ENCODE data around the gene TGM3. TPM values are rescaled to one million over a fixed set of nuclear protein-coding genes. Genes with fewer than 3 reads are reported as not detected.
A peak's percentile ranks its signal among the peaks of the same experiment; 100 is the strongest.

TGM3 gene
- total RNA-seq, 2 donors from 2014 or later = not detected

DNA sequence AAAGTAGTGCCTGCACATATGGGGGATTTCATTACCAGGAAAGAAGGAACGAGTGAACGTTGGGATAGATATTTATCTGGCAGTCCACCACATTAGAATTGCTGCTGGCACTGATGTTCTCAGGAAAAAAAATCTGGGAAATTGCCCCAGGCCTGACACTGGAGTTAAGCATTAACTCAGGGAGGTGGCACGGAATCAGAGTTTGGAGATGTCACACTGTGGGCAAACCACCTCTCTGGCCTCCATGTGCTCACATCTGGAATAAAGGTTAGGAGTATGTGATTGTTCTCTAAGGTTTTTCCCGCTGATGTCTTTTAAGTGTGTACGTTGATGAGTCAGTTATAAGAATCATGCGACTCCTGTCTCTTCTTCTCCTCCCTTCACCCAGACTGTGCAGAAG, 7.9 kb downstream of the TGM3 start:
- intact Hi-C loops (cut with DNase I) = no loop called here
- DNase-seq (ENCODE audit: low spot score) = no peak

DNA sequence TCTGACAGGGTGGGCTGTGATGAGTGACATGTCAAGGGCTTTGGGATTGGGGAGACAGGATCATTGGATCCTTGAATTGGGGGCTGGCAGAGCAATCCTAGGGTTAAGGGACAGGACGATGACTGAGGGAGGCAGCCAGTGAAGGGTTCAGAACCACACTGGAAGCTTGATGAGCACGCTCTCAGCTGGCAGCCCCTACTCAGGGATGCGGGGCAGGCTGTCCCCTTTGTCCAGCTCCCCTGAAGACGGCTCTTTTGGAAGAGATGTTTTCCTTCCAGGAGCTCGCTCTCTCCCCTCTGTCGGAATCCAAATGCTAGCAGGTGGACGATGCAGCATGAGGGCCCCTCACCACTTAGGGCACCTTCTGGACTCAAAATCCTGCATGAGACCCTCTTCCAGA, 8.4 kb downstream of the TGM3 start:
- intact Hi-C loops (cut with DNase I) = no loop called here
- peak; percentile 67 for DNase-seq (ENCODE audit: low spot score)

GRCh38 chr20:2305029-2305428, 9.2 kb downstream of the TGM3 start:
- peak; percentile 32 for DNase-seq (ENCODE audit: low spot score)
- intact Hi-C loops (cut with DNase I) = no loop called here

DNA sequence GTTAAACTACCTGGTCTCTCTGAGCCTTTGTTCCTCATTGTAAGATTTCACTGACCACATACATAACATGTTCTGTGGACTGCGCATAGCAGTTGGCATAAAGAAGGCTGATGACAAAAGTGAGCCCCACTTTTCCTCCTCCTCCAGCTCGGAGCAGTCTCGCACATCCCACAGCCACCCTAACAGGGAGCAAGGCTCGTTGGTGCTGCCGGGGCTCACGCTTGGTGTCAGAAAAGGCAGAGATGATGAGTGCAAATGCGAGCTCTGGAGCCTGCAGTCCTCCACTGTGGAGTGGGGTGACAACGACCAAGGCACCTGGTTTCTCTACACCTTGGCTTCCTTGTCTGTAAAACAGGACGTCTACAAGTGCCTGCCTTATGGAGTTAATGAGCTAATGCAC, 9.7 kb downstream of the TGM3 start:
- DNase-seq (ENCODE audit: low spot score) = peak; percentile 58
- intact Hi-C loops (cut with DNase I) = no loop called here

DNA sequence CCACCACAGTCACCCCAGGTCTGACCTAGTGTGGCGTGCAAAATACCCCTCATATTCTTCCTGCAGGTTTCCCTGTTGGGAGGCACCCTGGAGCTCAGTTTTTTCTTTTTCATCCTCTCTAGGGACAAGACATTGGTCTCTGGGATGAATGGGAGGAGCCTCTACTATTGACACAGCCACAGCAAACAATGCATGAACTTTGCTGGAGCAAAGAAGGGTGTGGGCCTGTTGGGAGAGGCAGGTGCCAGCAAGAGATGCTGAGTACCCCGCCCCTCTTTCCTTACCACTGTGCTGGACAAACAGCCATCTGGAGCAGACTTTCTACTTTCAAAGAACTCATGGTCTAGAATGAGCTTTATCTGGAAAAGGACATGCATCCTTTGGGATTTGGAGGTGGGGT, 10.1 kb downstream of the TGM3 start:
- no peak for DNase-seq (ENCODE audit: low spot score)
- intact Hi-C loops (cut with DNase I) = no loop called here

DNA sequence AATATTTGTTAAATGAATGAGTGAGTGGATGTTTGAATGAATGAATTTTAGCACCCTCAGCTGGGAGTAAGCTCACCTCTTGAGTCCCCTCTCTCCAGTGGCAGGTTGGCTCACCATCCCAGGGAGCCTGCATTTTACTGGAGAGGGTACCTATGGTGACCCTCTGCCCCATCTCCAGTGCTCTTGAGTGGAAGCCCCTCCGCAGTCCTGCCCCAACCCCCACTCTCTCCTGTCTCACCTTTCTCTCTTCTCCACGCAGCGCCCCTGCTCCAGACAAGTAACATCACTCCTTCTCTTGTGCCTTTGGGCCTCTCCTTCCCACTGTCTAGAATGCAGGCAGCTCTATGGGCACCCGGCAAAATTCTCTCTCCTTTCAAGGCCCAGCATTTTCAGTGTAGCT, 11.3 kb downstream of the TGM3 start:
- intact Hi-C loops (cut with DNase I) = no loop called here
- peak; percentile 41 for DNase-seq (ENCODE audit: low spot score)

DNA sequence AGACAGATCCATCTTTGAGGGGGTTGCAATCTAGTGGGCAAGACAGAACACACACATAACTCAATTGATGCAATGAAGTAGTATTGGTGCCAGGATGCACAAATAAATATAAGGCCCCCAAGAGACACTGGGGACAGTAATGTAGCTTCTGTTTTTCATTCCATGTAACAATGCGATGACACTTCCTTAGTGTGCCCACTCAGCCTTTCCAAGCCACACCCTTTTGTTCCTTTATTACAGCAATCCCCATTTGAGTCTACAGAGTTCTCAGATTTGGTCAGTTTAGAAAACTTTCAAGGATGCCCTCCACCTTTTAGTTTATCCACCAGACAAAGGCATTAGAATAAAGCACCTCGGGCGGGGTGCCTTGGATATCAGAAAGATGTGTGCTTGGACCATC, 15.5 kb downstream of the TGM3 start:
- no peak for DNase-seq (ENCODE audit: low spot score)
- intact Hi-C loops (cut with DNase I) = no loop called here

GRCh38 chr20:2312876-2313275, 17.1 kb downstream of the TGM3 start:
- no peak for DNase-seq (ENCODE audit: low spot score)
- intact Hi-C loops (cut with DNase I) = no loop called here

DNA sequence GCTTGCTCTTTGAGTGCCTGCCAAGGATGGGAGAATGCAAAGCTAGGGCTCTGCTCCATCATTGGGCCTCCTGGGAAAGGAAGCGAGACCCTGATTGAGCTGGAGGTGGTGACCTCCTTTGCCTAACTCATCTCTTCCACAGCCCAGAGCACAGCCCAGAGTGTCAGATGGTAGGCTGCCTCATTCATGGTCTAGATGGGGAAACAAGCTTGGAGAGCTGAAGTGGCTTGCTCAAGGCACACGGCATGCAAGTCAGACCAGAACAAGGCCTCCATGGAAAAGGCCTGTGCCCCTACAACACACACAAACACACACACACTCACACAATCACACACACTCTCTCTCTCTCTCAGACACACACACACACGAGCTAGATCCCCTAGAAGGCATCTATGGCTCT, 17.5 kb downstream of the TGM3 start:
- intact Hi-C loops (cut with DNase I) = no loop called here
- no peak for DNase-seq (ENCODE audit: low spot score)

GRCh38 chr20:2314759-2315439, 19.1 kb downstream of the TGM3 start:
- intact Hi-C loops (cut with DNase I) = no loop called here
- DNase-seq (ENCODE audit: low spot score) = peak; percentile 91

GRCh38 chr20:2315440-2315778, 19.6 kb downstream of the TGM3 start:
- intact Hi-C loops (cut with DNase I) = no loop called here
- no peak for DNase-seq (ENCODE audit: low spot score)

DNA sequence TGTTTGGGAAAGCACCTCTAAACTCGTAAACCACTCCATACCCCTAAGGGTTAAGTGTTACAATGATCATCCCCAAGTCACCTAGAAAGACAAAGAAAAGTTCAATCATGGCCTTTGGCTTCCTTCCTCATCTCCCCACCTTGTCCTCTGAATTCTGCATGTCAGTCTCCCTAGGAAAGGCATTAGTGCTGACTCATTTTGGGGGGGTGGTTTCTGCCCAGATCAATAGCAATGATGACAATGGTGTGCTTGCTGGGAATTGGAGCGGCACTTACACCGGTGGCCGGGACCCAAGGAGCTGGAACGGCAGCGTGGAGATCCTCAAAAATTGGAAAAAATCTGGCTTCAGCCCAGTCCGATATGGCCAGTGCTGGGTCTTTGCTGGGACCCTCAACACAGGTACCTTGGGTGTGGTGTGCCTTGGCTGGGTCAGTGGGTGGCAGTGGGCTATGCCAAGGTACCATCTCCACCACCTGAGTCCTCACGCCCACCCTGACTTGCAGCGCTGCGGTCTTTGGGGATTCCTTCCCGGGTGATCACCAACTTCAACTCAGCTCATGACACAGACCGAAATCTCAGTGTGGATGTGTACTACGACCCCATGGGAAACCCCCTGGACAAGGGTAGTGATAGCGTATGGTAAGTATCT, 21.2 kb downstream of the TGM3 start:
- intact Hi-C loops (cut with DNase I) = no loop called here
- DNase-seq (ENCODE audit: low spot score) = no peak

DNA sequence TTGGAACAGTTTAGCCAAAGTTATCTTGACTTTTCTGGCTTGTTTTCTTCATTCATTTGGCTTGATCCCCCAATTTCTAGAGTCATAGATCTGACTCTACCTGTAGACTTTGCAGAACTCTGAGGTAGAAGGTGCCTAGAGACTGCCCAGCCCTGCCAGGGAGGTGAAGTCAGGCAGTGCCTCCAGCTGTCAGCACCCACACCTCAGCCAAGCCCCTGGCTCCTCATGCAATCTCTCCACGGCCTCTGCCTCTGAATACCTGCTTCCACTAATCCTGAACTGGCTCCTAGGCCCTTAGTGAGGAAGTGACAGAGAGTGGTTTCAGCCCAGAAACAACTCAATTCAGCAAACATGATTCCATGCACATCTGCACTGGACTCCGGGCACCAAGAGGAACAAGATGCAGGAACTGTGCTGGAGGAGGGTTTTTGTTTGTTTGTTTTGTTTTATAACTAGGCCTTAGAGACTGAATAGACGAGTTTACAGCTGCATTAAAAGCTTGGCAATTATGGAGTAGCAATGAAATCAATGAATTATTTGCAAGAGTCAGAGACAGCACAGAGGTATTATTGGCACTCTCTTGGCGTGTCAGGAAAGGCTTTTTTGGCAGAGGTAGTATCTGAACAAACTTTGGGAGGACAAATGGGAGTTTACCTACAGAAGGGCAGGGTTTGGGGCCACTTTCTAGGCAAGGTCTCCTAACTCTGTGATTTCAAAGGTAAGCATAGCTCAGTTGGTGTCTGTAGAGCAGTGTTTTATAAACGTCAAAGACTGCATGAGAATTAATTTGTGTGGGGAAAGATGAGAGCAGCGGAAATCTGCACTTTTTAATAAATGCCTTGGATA, 25.2 kb downstream of the TGM3 start:
- peak; percentile 26 for DNase-seq (ENCODE audit: low spot score)
- intact Hi-C loops (cut with DNase I) = no loop called here

GRCh38 chr20:2323051-2323450, 27.2 kb downstream of the TGM3 start:
- DNase-seq (ENCODE audit: low spot score) = no peak
- intact Hi-C loops (cut with DNase I) = no loop called here

- intact Hi-C loops (cut with DNase I) = no loop called here
Observed at GRCh38 chr20:2326046-2326445, 30.2 kb downstream of the TGM3 start.

DNA sequence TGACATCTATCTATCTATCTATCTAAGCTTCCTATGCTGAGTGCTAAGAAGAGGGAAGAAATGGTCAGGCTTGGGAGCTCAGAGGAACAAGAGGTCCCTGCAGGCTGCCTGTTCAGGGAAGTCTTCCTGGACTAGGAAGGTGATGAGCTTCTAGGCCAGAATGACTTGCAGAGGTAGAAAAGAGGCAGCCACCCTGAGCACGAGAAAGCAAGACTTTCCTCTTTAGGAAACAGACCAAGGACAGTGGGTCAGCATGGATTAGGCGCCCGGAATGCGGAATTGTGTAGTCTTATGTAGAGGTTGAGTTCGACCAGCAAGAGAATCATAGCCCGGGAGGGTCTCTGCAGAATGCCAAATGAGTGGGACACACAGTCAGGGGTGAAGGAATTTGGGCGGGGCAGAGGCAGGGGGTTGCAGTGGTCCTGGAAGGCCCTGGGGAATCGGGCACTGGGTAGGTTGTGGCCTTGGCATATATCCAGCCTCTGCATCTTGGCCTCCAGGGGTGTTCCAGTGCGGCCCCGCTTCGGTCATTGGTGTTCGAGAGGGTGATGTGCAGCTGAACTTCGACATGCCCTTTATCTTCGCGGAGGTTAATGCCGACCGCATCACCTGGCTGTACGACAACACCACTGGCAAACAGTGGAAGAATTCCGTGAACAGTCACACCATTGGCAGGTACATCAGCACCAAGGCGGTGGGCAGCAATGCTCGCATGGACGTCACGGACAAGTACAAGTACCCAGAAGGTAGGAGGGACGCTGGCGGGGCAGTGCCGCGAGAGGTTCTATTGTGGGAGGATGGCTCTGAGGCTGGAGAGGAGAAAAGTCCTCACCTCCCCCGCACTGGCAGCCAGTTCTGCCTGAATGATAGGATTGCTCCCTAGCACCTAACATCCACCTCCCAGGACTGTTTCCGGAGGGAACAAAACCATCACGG, 32.1 kb downstream of the TGM3 start:
- peak; percentile 64 for DNase-seq (ENCODE audit: low spot score)
- intact Hi-C loops (cut with DNase I) = no loop called here

More at GRCh38 chr20:2326046-2326445, 30.2 kb downstream of the TGM3 start:
- peak; percentile 38 for DNase-seq (ENCODE audit: low spot score)

DNA sequence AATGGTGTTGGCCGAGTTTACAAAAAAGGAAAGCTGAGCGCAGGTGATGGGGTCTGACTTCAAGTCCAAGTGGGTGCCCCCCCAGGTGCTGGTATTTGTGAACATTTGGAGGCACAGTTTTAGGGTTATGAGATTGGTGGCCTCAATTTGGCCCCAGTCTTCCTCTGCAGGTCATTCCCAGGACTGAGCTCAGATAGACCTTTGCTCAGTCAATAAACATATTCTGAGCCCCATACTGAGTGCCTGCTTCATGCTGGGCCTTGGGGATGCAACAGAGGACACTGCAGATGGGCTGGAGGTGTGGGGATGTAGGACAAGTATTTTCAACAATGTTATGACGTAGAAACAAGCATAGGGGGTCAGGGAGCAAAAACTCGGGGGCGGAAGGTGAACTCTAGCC, 33.5 kb downstream of the TGM3 start:
- DNase-seq (ENCODE audit: low spot score) = peak; percentile 30
- intact Hi-C loops (cut with DNase I) = no loop called here

DNA sequence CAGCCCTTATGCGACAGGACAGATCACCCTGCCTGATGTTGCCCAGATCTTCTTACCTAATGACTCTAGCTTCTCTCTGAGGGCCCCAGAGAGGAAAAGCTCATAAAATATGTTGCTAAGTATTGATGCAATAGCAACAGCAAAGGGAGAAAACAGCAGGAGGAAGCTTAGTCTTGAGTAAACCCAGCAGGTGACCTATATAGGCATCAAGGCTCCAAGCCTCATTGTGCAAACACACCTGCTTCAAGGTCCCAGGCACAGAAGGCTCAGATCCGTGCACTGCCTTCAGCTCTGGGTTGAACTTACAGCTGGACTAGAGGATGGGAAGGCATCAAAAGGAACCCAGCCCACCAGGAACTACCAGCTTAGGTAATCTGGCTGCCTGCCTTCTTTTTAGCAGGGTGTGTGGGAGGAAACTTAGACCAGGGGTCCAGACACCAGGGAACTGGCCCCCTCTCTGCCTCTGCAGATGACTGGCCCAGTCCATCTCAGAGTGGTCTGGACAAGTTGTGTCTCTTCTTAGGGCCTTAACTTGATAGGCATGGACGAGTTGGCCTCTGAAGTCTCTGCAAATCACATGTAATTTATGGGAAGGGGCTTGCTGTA, 34.4 kb downstream of the TGM3 start:
- DNase-seq (ENCODE audit: low spot score) = no peak

GRCh38 chr20:2331106-2331505, 35.3 kb downstream of the TGM3 start:
- intact Hi-C loops (cut with DNase I) = no loop called here
- no peak for DNase-seq (ENCODE audit: low spot score)

More for the DNA sequence above, 34.4 kb downstream of the TGM3 start:
- intact Hi-C loops (cut with DNase I) = no loop called here

All from posterior vena cava (tissue), 2 donors.